MM.1S (cell line): Measurements from ENCODE around the gene XRCC3.

ENCODE experiments used
- EZH2 ChIP-seq: fragments of 300-600 bp; sonication (generic); optimal IDR thresholded peaks from 2 replicates; pipeline ENCODE3; 2017; ENCODE audit warnings: low read depth, mild to moderate bottlenecking, antibody characterized with exemption, low read length, mixed read lengths
- TF ChIP-seq, protein P1 (sequence below): fragments of 300-600 bp; sonication (generic); IDR thresholded peaks from 2 replicates; pipeline ENCODE4 v1.5.1; 2016; ENCODE audit warnings: antibody characterized with exemption, low read length, mixed read lengths

DNA sequence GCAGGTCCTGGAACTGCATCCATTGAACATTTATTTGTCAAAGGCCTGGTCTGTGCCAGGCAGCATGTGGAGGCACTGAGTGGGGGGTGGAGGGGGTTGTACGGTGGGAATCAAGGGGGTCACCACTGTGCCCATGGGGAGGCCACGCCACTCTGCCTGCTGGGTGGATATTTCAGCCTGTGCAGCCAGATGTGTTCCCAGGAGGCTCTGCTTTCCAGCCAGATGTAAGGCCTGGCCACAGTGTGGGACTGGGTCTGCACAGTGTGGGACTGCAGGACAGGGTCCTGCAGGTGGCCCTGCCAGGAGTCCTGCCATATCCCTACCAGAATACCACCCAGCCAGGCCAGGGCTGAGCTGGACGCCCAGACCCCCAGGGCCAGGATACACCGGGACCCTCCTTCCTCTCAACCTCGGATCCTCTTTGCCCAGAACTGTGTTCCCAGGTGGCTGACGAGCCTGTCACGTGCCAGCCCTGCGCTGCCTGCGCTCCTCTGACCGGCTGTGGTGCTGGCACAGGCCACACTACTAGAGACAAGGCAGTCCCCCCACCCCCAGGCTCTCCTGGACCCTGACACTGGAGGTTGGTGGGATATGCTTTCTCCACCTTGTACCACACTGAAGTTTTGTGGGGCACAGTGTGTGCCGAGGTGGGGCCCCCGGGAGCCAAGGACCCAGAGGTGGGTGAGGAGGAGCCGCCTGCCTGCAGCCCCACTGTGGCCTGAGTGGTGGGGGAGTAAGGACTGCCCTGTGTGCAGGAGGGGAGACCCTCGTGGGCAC lies 17.5 kb downstream of the XRCC3 start:
- TF ChIP-seq, protein P1, sequence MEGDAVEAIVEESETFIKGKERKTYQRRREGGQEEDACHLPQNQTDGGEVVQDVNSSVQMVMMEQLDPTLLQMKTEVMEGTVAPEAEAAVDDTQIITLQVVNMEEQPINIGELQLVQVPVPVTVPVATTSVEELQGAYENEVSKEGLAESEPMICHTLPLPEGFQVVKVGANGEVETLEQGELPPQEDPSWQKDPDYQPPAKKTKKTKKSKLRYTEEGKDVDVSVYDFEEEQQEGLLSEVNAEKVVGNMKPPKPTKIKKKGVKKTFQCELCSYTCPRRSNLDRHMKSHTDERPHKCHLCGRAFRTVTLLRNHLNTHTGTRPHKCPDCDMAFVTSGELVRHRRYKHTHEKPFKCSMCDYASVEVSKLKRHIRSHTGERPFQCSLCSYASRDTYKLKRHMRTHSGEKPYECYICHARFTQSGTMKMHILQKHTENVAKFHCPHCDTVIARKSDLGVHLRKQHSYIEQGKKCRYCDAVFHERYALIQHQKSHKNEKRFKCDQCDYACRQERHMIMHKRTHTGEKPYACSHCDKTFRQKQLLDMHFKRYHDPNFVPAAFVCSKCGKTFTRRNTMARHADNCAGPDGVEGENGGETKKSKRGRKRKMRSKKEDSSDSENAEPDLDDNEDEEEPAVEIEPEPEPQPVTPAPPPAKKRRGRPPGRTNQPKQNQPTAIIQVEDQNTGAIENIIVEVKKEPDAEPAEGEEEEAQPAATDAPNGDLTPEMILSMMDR = no peak
- TF ChIP-seq EZH2 = no peak
